Body of pancreas (tissue), 4 donors: ENCODE data around the gene PTDSS2. TPM values are rescaled to one million over a fixed set of nuclear protein-coding genes. Genes with fewer than 3 reads are reported as not detected.

Source experiments
- ATAC-seq: fragments of 150-250 bp; one replicate; pipeline ENCODE4 v1.9.1; 2016
- DNase-seq, 4 donors: peaks; one replicate each; pipeline ENCODE4 v3.0.0-alpha.2; 2019
- H3K27ac ChIP-seq, 4 donors: fragments of 200-600 bp; sonication (generic); 1 replicate in 3 of 4; 2 replicates in 1 of 4; pipeline versions ENCODE4 v1.5.1 to v1.6.1; 2016 to 2019; ENCODE audit warnings: mild to moderate bottlenecking in 1 of 4, mixed read lengths in 1 of 4, moderate library complexity in 1 of 4
- H3K27me3 ChIP-seq, 2 donors: fragments of 200-600 bp; sonication (generic); one replicate each; pipeline ENCODE4 v1.6.0; 2016; ENCODE audit warnings: mild to moderate bottlenecking in 1 of 2
- H3K36me3 ChIP-seq, 2 donors: fragments of 200-600 bp; sonication (generic); replicated peaks in 1 of 2; 2 replicates each; pipeline ENCODE4 v1.5.1; 2016; ENCODE audit warnings: low read depth in 2 of 2; ENCODE audit not compliant: insufficient read depth in 1 of 2
- H3K4me1 ChIP-seq: fragments of 200-600 bp; sonication (generic); one replicate; pipeline ENCODE4 v1.6.0; 2016
- H3K4me3 ChIP-seq, 2 donors: fragments of 200-600 bp; sonication (generic); 1 replicate in 1 of 2; 2 replicates in 1 of 2; pipeline ENCODE4 v1.5.1; 2016 to 2019
- H3K9me3 ChIP-seq, 3 donors: fragments of 200-600 bp; sonication (generic); 1 replicate in 2 of 3; 2 replicates in 1 of 3; pipeline ENCODE4 v1.5.1; 2016
- POLR2A ChIP-seq, 3 donors: fragments of 450-650 bp; IDR thresholded peaks; one replicate each; pipeline ENCODE4 v1.6.1; 2016; ENCODE audit warnings: antibody characterized with exemption in 3 of 3, mild to moderate bottlenecking in 2 of 3
- WGBS, 2 donors: methylation state at CpG; one replicate each; pipeline ENCODE4 v1.1.5; 2017; 5-methylcytosine and 5-hydroxymethylcytosine counted together
- intact Hi-C: fragments of 100-400 bp; cut with DNase I; formaldehyde crosslinking; loops from one replicate; pipeline ENCODE4 v1.15.1; 2023
- total RNA-seq, 2 donors: library from RNA; depleted of rRNA; stranded (reverse); fragments of >200 nt; gene quantifications; one replicate each; pipeline ENCODE4 v1.1.0, GENCODE V29; 2016
- TF ChIP-seq, protein P1 (sequence below), 7 experiments: fragments of 450-650 bp in 4 of 7; fragments of 200-600 bp in 3 of 7; sonication (generic) in 3 of 7; IDR thresholded peaks; one replicate each; pipeline ENCODE4 v1.5.1; 2016 to 2019; ENCODE audit warnings: antibody characterized with exemption in 7 of 7

PTDSS2 gene
- total RNA-seq, 2 donors from 2014 or later, result 17.4 to 93.3 TPM

GRCh38 chr11:452916-453527 lies 2.9 kb downstream of the PTDSS2 start:
- ATAC-seq (no peak), DNase-seq (no peak)
- Histone ChIP-seq H3K27me3 (no peaks in the 10 kb centered on the region), H3K4me3 (no peak overlapping the region), H3K36me3 (peaks cover 0 to 7% of the 10 kb centered on the region in 2 donors), H3K4me1 (peaks cover 32% of the 10 kb centered on the region), H3K27ac (no peak overlapping the region), H3K9me3 (no peaks in the 10 kb centered on the region)
- TF ChIP-seq POLR2A (IDR thresholded peaks at IDR 0.05), result no peak
- TF ChIP-seq, protein P1, sequence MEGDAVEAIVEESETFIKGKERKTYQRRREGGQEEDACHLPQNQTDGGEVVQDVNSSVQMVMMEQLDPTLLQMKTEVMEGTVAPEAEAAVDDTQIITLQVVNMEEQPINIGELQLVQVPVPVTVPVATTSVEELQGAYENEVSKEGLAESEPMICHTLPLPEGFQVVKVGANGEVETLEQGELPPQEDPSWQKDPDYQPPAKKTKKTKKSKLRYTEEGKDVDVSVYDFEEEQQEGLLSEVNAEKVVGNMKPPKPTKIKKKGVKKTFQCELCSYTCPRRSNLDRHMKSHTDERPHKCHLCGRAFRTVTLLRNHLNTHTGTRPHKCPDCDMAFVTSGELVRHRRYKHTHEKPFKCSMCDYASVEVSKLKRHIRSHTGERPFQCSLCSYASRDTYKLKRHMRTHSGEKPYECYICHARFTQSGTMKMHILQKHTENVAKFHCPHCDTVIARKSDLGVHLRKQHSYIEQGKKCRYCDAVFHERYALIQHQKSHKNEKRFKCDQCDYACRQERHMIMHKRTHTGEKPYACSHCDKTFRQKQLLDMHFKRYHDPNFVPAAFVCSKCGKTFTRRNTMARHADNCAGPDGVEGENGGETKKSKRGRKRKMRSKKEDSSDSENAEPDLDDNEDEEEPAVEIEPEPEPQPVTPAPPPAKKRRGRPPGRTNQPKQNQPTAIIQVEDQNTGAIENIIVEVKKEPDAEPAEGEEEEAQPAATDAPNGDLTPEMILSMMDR (IDR thresholded peaks at IDR 0.05), result no peak
- intact Hi-C loops, result no loop called here
- WGBS, 2 donors, result 86% methylated on average over 19 of the region's 19 CpGs

GRCh38 chr11:453564-453963 lies 3.5 kb downstream of the PTDSS2 start:
- no peak overlapping the region for H3K4me3 ChIP-seq
- no peak for ATAC-seq
- DNase-seq, result no peak
- intact Hi-C loops, result no loop called here
- H3K4me1 ChIP-seq, result peaks cover 29% of the 10 kb centered on the region
- no peaks in the 10 kb centered on the region for H3K9me3 ChIP-seq
- WGBS, 2 donors, result 86 to 88% methylated on average over 6 to 11 of the region's 13 CpGs
- H3K27me3 ChIP-seq, result no peaks in the 10 kb centered on the region
- TF ChIP-seq, protein P1 (IDR thresholded peaks at IDR 0.05), result no peak
- no peak for TF ChIP-seq POLR2A (IDR thresholded peaks at IDR 0.05)
- H3K27ac ChIP-seq, result no peak overlapping the region
- peaks cover 0 to 7% of the 10 kb centered on the region in 2 donors for H3K36me3 ChIP-seq

- Histone ChIP-seq H3K27me3 (no peaks in the 10 kb centered on the region), H3K27ac (no peak overlapping the region), H3K4me3 (no peak overlapping the region), H3K9me3 (no peaks in the 10 kb centered on the region), H3K36me3 (peaks cover 0 to 7% of the 10 kb centered on the region in 2 donors), H3K4me1 (peaks cover 24% of the 10 kb centered on the region)
- TF ChIP-seq, protein P1 (IDR thresholded peaks at IDR 0.05), result no peak
- no peak for TF ChIP-seq POLR2A (IDR thresholded peaks at IDR 0.05)
- intact Hi-C loops, result no loop called here
- DNase-seq (no peak), ATAC-seq (no peak)
- 86 to 88% methylated on average over 9 of the region's 9 CpGs for WGBS, 2 donors
These were observed 4.0 kb downstream of the PTDSS2 start for GRCh38 chr11:454043-454442.

DNA sequence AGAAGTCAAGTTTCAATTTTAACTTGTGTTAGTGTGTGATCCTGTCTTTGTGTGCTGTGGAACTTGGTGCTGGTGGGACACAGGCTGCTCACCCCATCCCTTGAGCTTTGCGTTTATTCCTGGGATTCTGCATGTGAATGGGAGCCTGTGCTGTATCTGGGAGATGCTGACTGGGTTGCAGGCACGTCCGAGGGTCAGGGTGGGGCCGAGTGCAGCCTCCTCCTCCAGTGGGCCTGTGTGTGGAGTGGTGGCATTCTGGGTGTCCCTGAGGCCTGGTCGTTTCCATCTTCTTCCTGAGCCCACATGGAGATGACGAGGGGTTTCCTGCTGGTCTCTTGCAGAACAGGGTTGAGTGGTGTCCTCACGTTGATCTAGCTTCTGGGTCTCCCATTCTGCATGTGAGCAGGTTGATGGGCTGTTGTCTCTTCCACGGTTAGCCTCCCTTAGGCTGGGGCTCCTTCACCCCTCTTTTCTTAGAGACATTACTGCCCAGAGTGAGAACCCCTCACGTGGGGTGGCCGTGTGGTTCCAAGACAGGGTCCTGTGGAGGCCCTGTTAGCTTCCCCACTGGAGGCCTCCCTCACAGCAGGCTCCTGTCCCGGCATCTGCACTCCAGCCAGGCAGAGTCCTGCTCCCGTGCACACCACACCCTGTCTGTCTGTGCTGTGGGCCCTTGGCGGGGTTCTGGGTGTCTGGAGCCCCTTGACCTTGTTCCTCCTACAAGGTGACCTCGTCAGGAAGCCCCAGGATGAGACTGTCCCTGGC lies 4.9 kb downstream of the PTDSS2 start:
- TF ChIP-seq POLR2A (IDR thresholded peaks at IDR 0.05), result no peak
- TF ChIP-seq, protein P1 (IDR thresholded peaks at IDR 0.05), result no peak
- 69 to 77% methylated on average over 10 to 11 of the region's 14 CpGs for WGBS, 2 donors
- Histone ChIP-seq H3K9me3 (no peaks in the 10 kb centered on the region), H3K4me3 (no peak overlapping the region), H3K27me3 (no peaks in the 10 kb centered on the region), H3K4me1 (peaks cover 15% of the 10 kb centered on the region), H3K36me3 (peaks cover 0 to 7% of the 10 kb centered on the region in 2 donors), H3K27ac (no peak overlapping the region)
- ATAC-seq, result no peak
- DNase-seq, result no peak
- intact Hi-C loops, result no loop called here
